Dendritic cell treated with granulocyte-macrophage colony-stimulating factor and Interleukin-4, amounts not matched to agents 40 ng/mL and 50 ng/mL, for 4 days (primary cell): ENCODE data around the gene ZNF652.
"Not testable (repeated sequence)": the region's sequence is repeated elsewhere in the genome, so short reads cannot be mapped to it uniquely, and the experiment has no call there.

Experiments used
- H3K27ac Mint-ChIP-seq: one replicate; pipeline ENCODE4 v1.8.0; 2022; ENCODE audit warnings: mild to moderate bottlenecking, mixed read lengths
- H3K27me3 Mint-ChIP-seq: one replicate; pipeline ENCODE4 v1.8.0; 2022; ENCODE audit warnings: mild to moderate bottlenecking, mixed read lengths
- H3K36me3 Mint-ChIP-seq: one replicate; pipeline ENCODE4 v1.8.0; 2022; ENCODE audit warnings: low read depth, mixed read lengths
- H3K4me1 Mint-ChIP-seq: one replicate; pipeline ENCODE4 v1.8.0; 2022; ENCODE audit warnings: low read depth, mixed read lengths
- H3K4me3 Mint-ChIP-seq: one replicate; pipeline ENCODE4 v1.8.0; 2022; ENCODE audit warnings: mild to moderate bottlenecking, moderate library complexity, mixed read lengths
- H3K9me3 Mint-ChIP-seq: one replicate; pipeline ENCODE4 v1.8.0; 2022; ENCODE audit warnings: mixed read lengths
- intact Hi-C: fragments of 100-400 bp; cut with micrococcal nuclease; formaldehyde crosslinking; loops from one replicate; pipeline ENCODE4 v1.15.0; 2022

ZNF652 gene

DNA sequence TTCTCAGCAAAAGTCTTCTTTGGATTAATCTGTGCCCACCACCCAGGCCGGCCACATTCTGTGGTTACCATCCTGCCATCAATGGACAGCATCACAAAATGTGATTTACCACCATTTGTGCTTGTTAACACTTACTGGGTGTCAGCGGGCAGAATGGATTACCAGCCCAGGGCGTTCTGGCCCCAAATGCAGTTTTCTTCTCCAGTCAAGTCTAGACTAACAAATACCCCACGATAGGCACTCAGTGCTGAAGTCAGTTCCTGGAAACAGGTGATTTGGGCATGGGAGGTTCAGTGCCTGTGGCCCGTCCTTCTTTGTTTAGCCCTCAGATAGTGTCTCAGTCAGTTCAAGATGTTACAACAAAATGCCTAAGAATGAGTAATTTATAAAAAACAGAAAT, 92.7 kb downstream of the ZNF652 start:
- Mint-ChIP-seq H3K9me3 (no peaks in the 10 kb centered on the region), H3K4me1 (peaks cover 5% of the 10 kb centered on the region), H3K27ac (no peak overlapping the region), H3K27me3 (peaks cover 9% of the 10 kb centered on the region), H3K36me3 (no peaks in the 10 kb centered on the region), H3K4me3 (no peak overlapping the region)
- intact Hi-C loops = no loop called here

DNA sequence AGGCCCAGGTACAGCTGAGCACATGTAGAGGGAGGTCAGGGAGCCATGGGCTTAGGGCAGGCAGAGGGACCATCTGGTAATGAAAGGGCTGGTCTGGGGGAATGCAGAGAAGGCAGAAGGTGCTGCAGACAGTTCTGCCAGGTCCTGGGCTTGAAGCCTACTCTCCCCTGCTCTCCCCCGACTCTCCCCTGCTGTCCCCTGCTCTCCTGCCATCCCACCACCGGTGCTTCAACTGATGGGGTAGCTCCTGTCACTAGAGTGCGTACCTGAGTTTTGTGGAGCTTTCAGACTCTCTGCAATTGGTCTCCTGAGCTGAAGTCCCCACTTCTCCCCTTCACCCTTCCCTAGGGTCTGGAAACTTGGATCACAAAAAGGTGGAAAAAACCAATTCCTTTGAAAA, 94.1 kb downstream of the ZNF652 start:
- Mint-ChIP-seq H3K4me3 (no peak overlapping the region), H3K4me1 (peaks cover 5% of the 10 kb centered on the region), H3K27me3 (peaks cover 16% of the 10 kb centered on the region), H3K9me3 (no peaks in the 10 kb centered on the region), H3K36me3 (no peaks in the 10 kb centered on the region), H3K27ac (no peak overlapping the region)
- intact Hi-C loops = no loop called here

DNA sequence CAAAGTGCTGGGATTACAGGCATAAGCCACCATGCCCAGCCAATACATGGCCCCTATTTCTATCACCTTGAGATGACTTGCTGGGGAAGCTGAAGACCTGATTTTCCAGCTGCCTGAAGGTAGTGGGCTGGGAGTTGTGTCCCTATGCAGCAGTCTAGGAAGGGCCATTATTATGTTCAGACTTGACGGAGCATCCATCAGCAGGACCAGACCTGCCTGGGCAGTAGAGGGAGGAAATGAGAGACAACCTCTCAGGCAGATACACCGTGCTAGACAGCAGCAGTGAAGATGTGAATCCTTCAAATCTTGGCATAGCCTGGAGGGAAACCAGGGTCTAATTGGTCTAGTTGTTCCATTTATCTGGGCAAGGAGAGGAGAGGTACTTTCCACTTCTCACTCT, 95.8 kb downstream of the ZNF652 start:
- H3K9me3 Mint-ChIP-seq = no peaks in the 10 kb centered on the region
- H3K27me3 Mint-ChIP-seq = peaks cover 21% of the 10 kb centered on the region
- intact Hi-C loops = no loop called here
- no peak overlapping the region for H3K27ac Mint-ChIP-seq
- H3K4me3 Mint-ChIP-seq = no peak overlapping the region
- H3K4me1 Mint-ChIP-seq = peaks cover 6% of the 10 kb centered on the region
- no peaks in the 10 kb centered on the region for H3K36me3 Mint-ChIP-seq

DNA sequence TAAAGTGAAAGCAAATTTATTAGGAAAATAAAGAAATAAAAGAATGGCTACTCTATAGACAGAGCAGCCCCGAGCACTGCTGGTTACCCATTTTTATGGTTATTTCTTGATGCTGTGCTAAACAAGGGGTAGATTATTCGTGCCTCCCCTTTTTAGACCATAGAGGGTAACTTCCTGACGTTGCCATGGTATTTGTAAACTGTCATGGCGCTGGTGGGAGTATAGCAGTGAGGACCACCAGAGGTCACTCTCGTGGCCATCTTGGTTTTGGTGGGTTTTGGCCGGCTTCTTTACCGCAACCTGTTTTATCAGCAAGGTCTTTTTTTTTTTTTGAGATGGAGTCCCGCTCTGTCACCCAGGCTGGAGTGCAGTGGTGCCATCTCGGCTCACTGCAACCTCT, 100.5 kb downstream of the ZNF652 start:
- intact Hi-C loops, H3K27ac Mint-ChIP-seq, H3K36me3 Mint-ChIP-seq, H3K9me3 Mint-ChIP-seq, H3K4me3 Mint-ChIP-seq, H3K4me1 Mint-ChIP-seq: not testable (repeated sequence)
- H3K27me3 Mint-ChIP-seq = peaks cover 17% of the 10 kb centered on the region

DNA sequence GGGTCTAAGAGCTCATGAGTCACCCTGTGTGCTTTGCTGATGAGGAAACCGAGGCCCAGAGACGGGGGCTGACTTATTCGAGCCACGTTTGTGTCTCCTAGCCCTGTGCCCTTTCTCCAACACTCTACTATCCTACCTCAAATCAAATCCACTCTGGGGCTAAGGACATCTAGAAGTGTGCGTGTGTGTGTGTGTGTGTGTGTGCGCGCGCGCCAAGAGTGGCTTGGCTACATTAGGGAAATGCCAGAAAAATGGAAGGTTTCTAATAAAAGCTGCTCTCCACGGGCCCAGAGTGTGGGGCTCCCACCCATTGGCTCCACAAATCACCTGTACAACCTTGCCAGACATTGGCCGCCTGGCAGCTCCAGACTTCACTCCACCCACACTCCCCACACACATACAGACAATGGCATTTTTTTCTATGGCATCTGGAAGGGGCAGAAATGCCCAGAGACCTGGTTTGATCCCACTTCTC, 101.2 kb downstream of the ZNF652 start:
- Mint-ChIP-seq H3K27me3 (peaks cover 20% of the 10 kb centered on the region), H3K4me3 (peak overlapping the region; percentile 79), H3K36me3 (no peaks in the 10 kb centered on the region), H3K4me1 (peaks cover 10% of the 10 kb centered on the region), H3K9me3 (no peaks in the 10 kb centered on the region), H3K27ac (peak overlapping the region; percentile 80)
- intact Hi-C loops = no loop called here

DNA sequence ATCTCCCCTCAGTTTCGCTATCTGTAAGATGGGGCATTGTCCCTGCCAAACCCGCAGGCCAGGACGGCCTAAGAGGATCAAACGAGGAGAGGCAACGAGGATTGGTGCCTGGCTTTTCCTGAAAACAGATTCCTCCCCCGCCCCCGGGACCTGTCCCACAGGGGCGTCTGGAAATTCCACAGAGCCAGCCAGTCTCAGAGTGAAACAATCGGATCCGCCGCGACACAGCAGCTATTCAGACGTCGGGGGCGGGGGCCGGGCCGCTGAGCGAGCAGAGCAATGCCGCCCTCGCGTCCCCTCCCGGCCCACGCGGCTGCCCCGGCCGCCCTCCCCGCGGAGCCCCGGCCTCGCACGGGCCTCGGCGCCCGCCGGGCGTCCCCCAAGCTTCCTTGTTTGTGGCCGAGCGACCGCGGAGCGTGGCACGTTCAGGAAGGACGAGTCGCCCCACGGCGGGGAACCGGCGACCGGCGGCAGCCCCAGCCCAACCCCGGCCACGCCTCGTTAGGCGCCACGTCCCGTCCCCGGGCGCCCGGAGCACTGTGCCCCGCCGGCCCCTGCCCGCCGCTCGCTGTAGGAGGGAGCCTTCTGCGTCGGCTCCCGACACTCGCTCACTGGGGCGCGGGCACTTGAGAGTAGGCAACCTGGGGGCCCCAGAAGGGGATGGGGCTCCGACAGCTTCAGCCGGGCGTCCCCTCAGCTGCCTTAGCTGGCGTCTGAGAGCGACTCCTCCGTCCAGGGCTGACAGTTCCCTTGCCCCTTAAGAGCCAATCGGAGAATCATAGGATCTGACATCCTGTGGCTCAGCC, 101.8 kb downstream of the ZNF652 start:
- intact Hi-C loops = no loop called here
- H3K4me1 Mint-ChIP-seq = peaks cover 12% of the 10 kb centered on the region
- H3K4me3 Mint-ChIP-seq = peak overlapping the region; percentile 79
- H3K27me3 Mint-ChIP-seq = peaks cover 21% of the 10 kb centered on the region
- H3K9me3 Mint-ChIP-seq = no peaks in the 10 kb centered on the region
- peak overlapping the region; percentile 80 for H3K27ac Mint-ChIP-seq
- H3K36me3 Mint-ChIP-seq = no peaks in the 10 kb centered on the region

DNA sequence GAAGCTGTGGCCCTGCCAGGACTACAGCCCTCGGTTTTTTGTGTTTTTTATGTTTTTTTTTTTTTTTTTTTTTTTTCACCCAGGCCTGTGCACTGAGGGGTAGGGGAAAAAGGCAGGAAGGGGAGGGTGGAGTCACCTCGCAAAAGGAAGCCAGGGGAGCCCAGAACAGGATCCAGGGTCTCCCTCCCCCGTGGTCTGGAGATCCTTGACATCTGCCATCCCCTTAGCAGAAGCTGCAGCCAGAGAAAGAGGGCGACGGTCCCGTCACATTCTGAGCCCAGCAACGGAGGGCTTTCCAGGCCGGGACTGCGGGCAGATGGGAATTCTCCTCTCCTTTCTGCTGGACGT, 102.4 kb downstream of the ZNF652 start:
- no peaks in the 10 kb centered on the region for H3K36me3 Mint-ChIP-seq
- H3K4me1 Mint-ChIP-seq = peaks cover 15% of the 10 kb centered on the region
- H3K27ac Mint-ChIP-seq = peak overlapping the region; percentile 80
- peaks cover 19% of the 10 kb centered on the region for H3K27me3 Mint-ChIP-seq
- no peaks in the 10 kb centered on the region for H3K9me3 Mint-ChIP-seq
- intact Hi-C loops = no loop called here
- peak overlapping the region; percentile 74 for H3K4me3 Mint-ChIP-seq

DNA sequence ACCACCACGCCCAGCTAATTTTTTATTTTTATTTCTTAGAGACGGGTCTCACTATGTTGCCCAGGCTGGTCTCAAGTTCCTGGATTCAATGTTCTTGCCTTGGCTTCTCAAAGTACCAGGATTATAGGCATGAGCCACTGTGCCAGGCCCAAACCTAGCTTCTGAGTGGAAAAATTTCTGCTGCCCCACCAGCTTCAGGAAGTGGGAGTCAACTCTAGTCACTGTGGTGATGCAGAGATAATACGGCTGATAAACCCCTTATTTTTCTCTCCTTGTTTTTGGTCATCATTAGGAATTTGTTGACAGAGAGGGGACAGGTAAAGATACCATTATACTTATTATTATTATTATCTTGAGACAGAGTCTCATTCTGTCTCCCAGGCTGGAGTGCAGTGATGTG, 103.7 kb downstream of the ZNF652 start:
- Mint-ChIP-seq H3K4me3 (no peak overlapping the region), H3K27ac (no peak overlapping the region), H3K36me3 (no peaks in the 10 kb centered on the region), H3K27me3 (peaks cover 12% of the 10 kb centered on the region), H3K9me3 (no peaks in the 10 kb centered on the region), H3K4me1 (peaks cover 15% of the 10 kb centered on the region)
- intact Hi-C loops = no loop called here

DNA sequence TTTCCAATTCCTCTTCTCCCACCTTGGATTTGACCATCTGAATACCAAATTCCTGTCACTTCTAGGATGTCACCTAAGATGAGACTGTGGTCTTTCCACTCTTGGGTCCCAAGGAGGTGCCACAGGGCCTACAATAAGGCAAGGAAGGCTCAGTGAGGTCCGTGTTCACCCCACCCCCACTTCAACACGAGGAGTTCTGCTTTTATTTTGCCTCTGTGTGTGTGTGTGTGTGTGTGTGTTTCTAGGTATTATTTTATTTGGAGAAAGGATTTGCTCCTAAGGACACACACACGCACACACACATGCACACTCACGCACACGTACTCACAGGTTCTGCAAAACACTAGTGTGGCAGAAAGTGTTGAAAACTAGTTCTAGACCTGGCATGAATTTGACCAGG, 106.9 kb downstream of the ZNF652 start:
- peaks cover 5% of the 10 kb centered on the region for H3K27me3 Mint-ChIP-seq
- H3K4me3 Mint-ChIP-seq = no peak overlapping the region
- H3K4me1 Mint-ChIP-seq = peaks cover 17% of the 10 kb centered on the region
- H3K9me3 Mint-ChIP-seq = no peaks in the 10 kb centered on the region
- no peak overlapping the region for H3K27ac Mint-ChIP-seq
- intact Hi-C loops = no loop called here
- H3K36me3 Mint-ChIP-seq = no peaks in the 10 kb centered on the region

DNA sequence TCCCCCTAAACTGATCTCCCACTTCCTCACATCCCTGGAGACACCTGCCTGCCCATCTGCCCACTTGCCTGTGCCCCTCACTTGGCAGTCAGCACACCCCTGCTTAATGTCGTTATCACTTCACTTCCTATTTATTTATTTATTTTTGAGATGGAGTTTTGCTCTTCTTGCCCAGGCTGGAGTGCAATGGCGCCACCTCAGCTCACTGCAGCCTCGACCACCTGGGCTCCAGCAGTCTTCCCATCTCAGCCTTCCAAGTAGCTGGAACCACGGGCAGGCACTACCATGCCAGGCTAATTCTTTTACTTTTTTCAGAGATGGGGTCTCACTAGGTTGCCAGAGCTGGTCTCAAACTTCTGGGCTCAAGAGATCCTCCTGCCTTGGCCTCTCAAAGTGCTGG, 108.0 kb downstream of the ZNF652 start:
- intact Hi-C loops = no loop called here
- peaks cover 17% of the 10 kb centered on the region for H3K4me1 Mint-ChIP-seq
- no peak overlapping the region for H3K27ac Mint-ChIP-seq
- H3K4me3 Mint-ChIP-seq = no peak overlapping the region
- H3K9me3 Mint-ChIP-seq = no peaks in the 10 kb centered on the region
- H3K36me3 Mint-ChIP-seq = no peaks in the 10 kb centered on the region
- H3K27me3 Mint-ChIP-seq = peaks cover 5% of the 10 kb centered on the region

DNA sequence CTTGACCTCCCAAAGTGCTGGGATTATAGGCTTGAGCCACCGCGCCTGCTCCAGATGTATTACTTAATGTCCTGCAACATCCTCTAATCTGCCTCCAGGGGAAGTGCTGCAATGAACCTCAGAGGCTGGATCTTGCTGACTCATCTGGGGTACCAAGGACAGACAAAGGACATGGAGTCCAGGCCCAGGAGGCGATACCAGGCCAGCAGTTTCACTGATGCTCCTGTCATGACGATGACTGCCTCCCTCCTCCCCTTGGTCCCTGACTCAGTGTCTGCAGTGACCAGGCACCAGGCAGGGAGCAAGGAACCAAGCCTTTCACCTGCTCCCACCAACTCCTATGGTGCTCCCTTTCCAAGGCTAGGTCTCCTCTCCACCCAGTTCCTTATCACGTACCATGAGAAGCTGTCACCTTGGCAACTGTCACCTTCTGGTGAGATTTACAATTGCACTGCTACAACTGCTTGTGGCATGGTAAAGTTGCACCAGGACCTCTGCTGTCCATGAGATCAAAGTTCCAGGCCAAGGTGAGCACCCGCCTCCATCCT, 109.8 kb downstream of the ZNF652 start:
- H3K9me3 Mint-ChIP-seq = no peaks in the 10 kb centered on the region
- intact Hi-C loops = no loop called here
- H3K27me3 Mint-ChIP-seq = peaks cover 9% of the 10 kb centered on the region
- no peak overlapping the region for H3K27ac Mint-ChIP-seq
- peaks cover 25% of the 10 kb centered on the region for H3K4me1 Mint-ChIP-seq
- H3K4me3 Mint-ChIP-seq = no peak overlapping the region
- H3K36me3 Mint-ChIP-seq = no peaks in the 10 kb centered on the region

DNA sequence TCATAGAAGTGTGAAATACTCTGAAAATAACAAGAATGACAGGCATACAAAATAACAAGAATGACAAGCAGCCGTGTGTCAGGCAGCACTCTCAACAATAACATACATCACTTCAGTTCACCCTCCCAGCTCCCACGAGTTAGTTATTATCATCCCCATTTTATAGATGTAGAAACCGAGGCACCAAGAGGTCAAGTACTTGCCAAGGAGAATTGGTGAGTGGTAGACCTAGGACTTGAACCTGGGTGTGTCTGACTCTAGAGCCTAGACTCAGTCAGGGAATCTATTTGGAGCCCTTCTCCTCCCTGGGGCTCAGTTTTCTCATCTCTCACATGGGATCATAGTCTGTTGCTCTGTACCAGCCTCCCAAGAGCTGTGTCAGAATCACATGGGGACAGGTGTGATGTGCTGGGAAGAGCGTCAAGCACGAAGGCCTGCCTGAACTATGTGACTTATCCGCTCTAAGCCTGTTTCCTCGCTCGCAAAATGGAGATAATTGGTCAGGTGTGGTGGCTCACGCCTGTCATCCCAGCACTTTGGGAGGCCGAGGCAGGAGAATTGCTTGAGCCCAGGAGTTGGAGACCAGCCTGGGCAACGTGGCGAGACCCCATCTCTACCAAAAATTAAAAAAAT, 112.0 kb downstream of the ZNF652 start:
- H3K27me3 Mint-ChIP-seq = peaks cover 11% of the 10 kb centered on the region

DNA sequence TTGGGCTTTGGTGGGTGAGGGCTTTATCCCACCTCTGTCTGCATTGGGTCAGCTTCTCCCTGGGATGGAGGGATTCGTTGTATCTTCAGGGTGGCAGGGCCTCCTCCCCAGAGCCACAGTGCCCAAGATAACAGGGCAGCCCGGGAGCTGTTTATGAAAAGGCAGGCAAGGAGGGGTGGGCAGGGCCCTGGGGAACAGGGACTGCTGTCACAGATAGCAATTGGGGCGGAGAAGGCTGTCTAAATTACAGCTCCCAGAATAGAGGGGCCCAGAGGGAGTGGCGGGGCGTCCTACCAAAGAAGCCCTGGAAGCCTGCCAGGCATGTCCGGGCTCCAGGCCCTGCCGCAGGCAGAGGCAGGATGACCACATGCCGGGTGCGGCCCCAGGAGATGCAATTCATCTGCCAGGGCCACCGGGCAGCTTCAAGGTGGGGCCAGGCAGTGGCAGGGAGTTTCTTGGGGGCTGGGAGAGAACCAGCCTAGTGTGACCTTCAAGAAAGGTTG, 112.7 kb downstream of the ZNF652 start:
- H3K4me1 Mint-ChIP-seq = peaks cover 20% of the 10 kb centered on the region
- H3K36me3 Mint-ChIP-seq = no peaks in the 10 kb centered on the region
- intact Hi-C loops = no loop called here
- peaks cover 12% of the 10 kb centered on the region for H3K27me3 Mint-ChIP-seq
- H3K27ac Mint-ChIP-seq = no peak overlapping the region
- H3K4me3 Mint-ChIP-seq = no peak overlapping the region
- no peaks in the 10 kb centered on the region for H3K9me3 Mint-ChIP-seq

More for the DNA sequence above, 112.0 kb downstream of the ZNF652 start:
- no peak overlapping the region for H3K4me3 Mint-ChIP-seq
- no peaks in the 10 kb centered on the region for H3K9me3 Mint-ChIP-seq
- peaks cover 20% of the 10 kb centered on the region for H3K4me1 Mint-ChIP-seq
- H3K27ac Mint-ChIP-seq = no peak overlapping the region
- no peaks in the 10 kb centered on the region for H3K36me3 Mint-ChIP-seq
- intact Hi-C loops = no loop called here

DNA sequence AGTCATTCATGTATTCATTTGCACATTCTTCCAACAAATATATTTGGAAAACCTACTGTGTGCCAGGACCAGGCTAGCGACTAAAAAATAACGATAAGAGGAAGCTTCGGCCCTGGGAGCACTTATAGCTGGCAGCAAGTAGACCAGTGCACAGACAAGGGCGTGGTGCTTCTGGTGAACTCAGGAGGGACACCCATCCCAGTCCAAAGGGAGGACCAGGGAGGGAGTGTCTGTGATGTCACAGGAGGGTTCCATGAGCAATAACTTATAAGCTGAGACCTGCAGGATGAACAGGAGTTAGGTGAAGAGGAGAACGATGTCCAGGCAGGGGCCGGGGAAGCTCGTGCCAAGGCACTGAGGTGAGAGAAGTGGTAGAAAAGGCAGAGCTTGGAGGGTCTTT, 114.1 kb downstream of the ZNF652 start:
- Mint-ChIP-seq H3K36me3 (no peaks in the 10 kb centered on the region), H3K27me3 (peaks cover 12% of the 10 kb centered on the region), H3K4me3 (no peak overlapping the region), H3K27ac (no peak overlapping the region), H3K9me3 (no peaks in the 10 kb centered on the region), H3K4me1 (peaks cover 18% of the 10 kb centered on the region)
- intact Hi-C loops = no loop called here
